Activated T-cell treated with anti-CD3 and anti-CD28 coated beads, Interleukin-2, amount 50 U/mL, for 24 hours (primary cell): ENCODE measurements around the gene CAND1.

Source experiments
- DNase-seq: peaks from one replicate; pipeline ENCODE4 v3.0.0-alpha.2; 2020
- H3K27ac Mint-ChIP-seq: 2 replicates; pipeline ENCODE4 v1.8.0; 2020; ENCODE audit warnings: mild to moderate bottlenecking, mixed read lengths
- H3K27me3 Mint-ChIP-seq: 2 replicates; pipeline ENCODE4 v1.8.0; 2020; ENCODE audit warnings: mixed read lengths
- H3K36me3 Mint-ChIP-seq: 2 replicates; pipeline ENCODE4 v1.8.0; 2020; ENCODE audit warnings: low read depth, mixed read lengths
- H3K4me1 Mint-ChIP-seq: 2 replicates; pipeline ENCODE4 v1.8.0; 2020; ENCODE audit warnings: low read depth, mixed read lengths
- H3K4me3 Mint-ChIP-seq: 2 replicates; pipeline ENCODE4 v1.8.0; 2020; ENCODE audit warnings: mild to moderate bottlenecking, moderate library complexity, mixed read lengths
- H3K9me3 Mint-ChIP-seq: 2 replicates; pipeline ENCODE4 v1.8.0; 2020; ENCODE audit warnings: mixed read lengths

CAND1 gene

DNA sequence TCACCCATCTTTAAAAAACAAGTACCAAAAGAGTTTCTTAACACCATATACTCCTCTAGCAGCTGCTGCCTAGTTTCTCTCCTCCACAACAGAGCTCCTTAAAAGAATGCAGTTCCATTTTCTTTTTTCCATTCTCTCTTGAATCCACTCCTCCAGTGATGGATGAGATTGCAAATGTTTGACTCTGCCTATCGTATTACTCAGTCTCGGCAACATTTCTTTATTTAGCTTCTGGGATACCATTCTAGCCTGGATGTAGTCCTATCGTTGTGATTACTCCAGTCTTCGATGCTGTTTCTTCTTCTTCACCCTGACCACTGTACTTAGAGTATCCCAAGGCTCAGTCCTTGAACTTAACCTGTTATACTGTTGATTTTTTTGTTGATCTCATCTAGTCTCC, 30.8 kb downstream of the CAND1 start:
- H3K36me3 Mint-ChIP-seq, result peaks cover 96% of the 10 kb centered on the region
- no peaks in the 10 kb centered on the region for H3K27me3 Mint-ChIP-seq
- H3K4me1 Mint-ChIP-seq, result peaks cover 13% of the 10 kb centered on the region
- no peak for DNase-seq
- H3K4me3 Mint-ChIP-seq, result no peak overlapping the region
- H3K27ac Mint-ChIP-seq, result no peak overlapping the region
- H3K9me3 Mint-ChIP-seq, result no peaks in the 10 kb centered on the region

DNA sequence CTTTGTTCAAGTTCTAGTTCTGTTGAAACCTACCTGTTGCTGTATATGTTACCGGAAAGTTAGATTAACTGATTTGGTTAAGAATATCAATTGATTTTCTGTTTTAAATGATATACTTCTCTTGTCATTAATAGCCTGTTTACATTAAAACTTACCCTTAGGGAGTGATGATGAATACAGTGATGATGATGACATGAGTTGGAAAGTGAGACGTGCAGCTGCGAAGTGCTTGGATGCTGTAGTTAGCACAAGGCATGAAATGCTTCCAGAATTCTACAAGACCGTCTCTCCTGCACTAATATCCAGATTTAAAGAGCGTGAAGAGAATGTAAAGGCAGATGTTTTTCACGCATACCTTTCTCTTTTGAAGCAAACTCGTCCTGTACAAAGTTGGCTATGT, 33.0 kb downstream of the CAND1 start:
- Mint-ChIP-seq H3K4me3 (no peak overlapping the region), H3K27me3 (no peaks in the 10 kb centered on the region), H3K27ac (no peak overlapping the region), H3K36me3 (peaks cover 97% of the 10 kb centered on the region), H3K9me3 (no peaks in the 10 kb centered on the region), H3K4me1 (peaks cover 7% of the 10 kb centered on the region)
- no peak for DNase-seq

DNA sequence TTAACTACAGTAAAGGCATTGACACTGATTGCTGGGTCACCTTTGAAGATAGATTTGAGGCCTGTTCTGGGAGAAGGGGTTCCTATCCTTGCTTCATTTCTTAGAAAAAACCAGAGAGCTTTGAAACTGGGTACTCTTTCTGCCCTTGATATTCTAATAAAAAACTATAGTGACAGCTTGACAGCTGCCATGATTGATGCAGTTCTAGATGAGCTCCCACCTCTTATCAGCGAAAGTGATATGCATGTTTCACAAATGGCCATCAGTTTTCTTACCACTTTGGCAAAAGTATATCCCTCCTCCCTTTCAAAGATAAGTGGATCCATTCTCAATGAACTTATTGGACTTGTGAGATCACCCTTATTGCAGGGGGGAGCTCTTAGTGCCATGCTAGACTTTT, 36.4 kb downstream of the CAND1 start:
- H3K36me3 Mint-ChIP-seq, result peaks cover 97% of the 10 kb centered on the region
- no peak overlapping the region for H3K4me3 Mint-ChIP-seq
- H3K27me3 Mint-ChIP-seq, result no peaks in the 10 kb centered on the region
- no peaks in the 10 kb centered on the region for H3K9me3 Mint-ChIP-seq
- no peak overlapping the region for H3K27ac Mint-ChIP-seq
- no peak for DNase-seq
- H3K4me1 Mint-ChIP-seq, result no peaks in the 10 kb centered on the region

DNA sequence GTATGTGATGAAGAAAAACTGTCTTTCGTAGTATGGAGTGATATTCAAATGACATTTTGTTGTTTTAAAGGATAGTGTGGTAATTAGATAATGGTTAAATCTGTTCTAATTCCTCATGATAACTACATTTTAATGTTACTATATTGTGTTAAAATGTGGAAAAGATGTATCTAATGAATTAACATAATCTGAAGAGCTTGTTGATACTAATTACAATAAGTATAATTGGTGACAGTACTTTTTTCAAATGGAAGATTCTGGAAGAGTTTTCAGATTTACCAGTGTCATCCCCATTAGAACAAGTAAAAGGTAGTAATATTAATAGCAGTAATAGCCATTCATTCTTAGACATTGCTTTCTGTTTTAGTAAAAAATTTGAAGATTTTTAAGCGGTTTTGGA, 37.6 kb downstream of the CAND1 start:
- no peaks in the 10 kb centered on the region for H3K4me1 Mint-ChIP-seq
- H3K36me3 Mint-ChIP-seq, result peaks cover 97% of the 10 kb centered on the region
- H3K4me3 Mint-ChIP-seq, result no peak overlapping the region
- H3K27ac Mint-ChIP-seq, result no peak overlapping the region
- H3K27me3 Mint-ChIP-seq, result no peaks in the 10 kb centered on the region
- no peak for DNase-seq
- H3K9me3 Mint-ChIP-seq, result no peaks in the 10 kb centered on the region

DNA sequence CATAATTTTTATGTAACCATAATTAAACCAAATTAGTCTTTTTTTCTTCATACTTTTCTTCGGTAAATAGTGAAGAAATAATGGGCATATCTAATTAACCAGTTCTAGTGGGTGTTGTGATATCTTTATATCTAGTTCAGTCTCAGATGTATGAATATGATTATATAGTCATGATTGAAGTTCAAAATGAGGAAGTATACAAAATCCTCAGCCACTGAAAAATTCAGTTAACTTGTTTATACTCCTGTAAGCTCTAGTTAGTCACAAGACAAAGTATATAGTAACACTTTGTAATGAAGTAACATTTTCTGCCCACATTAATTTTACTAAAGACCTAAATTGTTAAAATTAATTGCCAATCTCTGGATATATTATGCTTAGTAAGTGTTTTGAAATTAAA, 46.5 kb downstream of the CAND1 start:
- H3K9me3 Mint-ChIP-seq, result no peaks in the 10 kb centered on the region
- no peaks in the 10 kb centered on the region for H3K27me3 Mint-ChIP-seq
- H3K4me3 Mint-ChIP-seq, result no peak overlapping the region
- no peak for DNase-seq
- H3K36me3 Mint-ChIP-seq, result peaks cover 92% of the 10 kb centered on the region
- peaks cover 15% of the 10 kb centered on the region for H3K4me1 Mint-ChIP-seq
- no peak overlapping the region for H3K27ac Mint-ChIP-seq

DNA sequence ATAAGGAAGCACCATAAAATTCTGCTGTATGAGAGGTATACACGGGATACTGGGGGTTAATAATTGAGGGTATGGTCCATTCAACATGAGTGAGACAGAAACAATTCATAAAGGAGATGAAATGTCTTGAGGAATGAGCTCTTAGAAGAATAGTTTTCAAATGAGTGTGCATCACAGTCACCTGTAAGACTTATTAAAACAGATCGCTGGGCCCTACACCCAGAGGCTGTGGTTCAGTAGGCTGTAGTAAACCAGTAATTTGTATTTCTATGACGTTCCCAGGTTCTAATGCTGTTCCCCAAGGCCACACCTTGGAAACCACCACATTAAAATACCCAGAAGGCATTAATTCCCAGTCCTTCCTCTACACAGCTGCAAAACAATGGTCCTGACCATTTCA, 49.6 kb downstream of the CAND1 start:
- Mint-ChIP-seq H3K27me3 (no peaks in the 10 kb centered on the region), H3K4me1 (peaks cover 20% of the 10 kb centered on the region), H3K9me3 (peaks cover 5% of the 10 kb centered on the region), H3K4me3 (no peak overlapping the region), H3K36me3 (peaks cover 81% of the 10 kb centered on the region), H3K27ac (peak overlapping the region; percentile 7)
- no peak for DNase-seq

DNA sequence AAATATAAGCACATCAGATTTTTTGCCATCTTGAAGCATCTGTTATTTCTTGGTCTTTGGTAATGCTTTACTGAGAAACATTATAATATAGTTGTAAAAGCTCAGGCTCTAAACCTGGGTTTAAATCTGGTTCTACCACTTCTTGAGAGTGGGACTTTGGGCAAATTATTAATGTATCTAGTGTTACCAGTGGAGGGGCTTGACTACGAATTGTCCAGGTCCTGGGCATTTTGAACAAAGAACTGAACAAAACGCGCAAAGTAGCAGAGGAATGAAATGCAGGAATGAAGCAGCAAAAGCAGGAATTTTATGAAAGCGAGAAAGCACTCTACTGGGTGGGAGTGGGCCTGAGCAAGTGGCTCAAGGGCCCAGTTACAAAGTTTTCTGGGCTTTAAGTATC, 50.8 kb downstream of the CAND1 start:
- H3K4me3 Mint-ChIP-seq, result no peak overlapping the region
- H3K4me1 Mint-ChIP-seq, result peaks cover 20% of the 10 kb centered on the region
- peaks cover 10% of the 10 kb centered on the region for H3K9me3 Mint-ChIP-seq
- H3K36me3 Mint-ChIP-seq, result peaks cover 69% of the 10 kb centered on the region
- no peak overlapping the region for H3K27ac Mint-ChIP-seq
- DNase-seq, result no peak
- H3K27me3 Mint-ChIP-seq, result no peaks in the 10 kb centered on the region

DNA sequence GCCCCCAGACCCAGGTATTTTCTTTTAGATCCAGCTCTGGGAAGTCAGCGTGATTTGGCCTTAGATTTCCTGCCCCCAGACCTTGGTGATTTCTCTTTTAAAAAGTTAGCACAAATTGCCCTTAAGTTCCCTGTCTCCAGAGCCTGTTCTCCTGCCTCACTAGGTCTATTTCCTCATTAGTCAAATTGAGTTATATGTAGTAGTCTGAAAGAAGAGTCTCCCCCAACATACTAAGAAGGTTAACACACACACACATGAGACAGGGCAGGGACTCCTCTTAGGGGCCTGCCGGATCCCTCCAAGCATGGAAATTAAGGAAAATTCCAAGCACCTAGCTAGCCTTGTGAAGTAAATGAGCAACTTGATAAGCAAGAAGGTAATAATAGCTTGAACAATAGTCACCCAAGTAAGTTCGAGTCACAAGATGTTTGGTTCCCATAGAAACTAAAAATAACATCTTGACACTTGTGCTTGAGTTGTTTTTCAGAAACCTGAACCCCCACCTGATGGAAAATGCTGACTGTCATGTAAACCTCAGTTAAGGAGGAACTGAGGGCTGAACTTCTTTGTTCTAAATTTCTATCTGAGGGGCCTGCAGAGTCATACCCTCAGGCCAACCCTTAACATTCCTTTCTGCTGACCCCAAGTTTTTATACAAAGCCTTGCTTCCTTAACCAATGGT, 51.6 kb downstream of the CAND1 start:
- H3K4me3 Mint-ChIP-seq, result no peak overlapping the region
- peaks cover 20% of the 10 kb centered on the region for H3K4me1 Mint-ChIP-seq
- no peak for DNase-seq
- H3K36me3 Mint-ChIP-seq, result peaks cover 63% of the 10 kb centered on the region
- H3K9me3 Mint-ChIP-seq, result peaks cover 10% of the 10 kb centered on the region
- H3K27ac Mint-ChIP-seq, result peak overlapping the region; percentile 14
- no peaks in the 10 kb centered on the region for H3K27me3 Mint-ChIP-seq

DNA sequence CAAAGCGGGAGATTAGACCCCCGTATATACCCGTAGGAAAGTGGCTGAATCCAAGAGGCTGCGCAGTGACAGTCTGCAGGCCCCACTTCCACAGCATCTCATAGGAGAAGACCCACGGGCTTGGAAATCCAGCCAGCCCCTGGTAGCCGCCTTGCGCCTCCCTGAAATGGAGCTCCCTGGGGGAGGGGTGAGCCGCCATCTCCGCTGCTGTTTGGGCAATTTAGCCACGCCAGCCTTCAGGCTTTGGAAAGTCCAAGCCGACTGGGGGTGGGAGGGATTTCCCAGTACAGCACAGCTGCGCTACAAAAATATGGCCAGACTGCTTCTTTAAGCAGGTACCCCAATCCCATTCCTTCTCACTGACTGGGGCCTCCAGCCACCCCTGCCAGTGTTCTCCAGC, 53.4 kb downstream of the CAND1 start:
- Mint-ChIP-seq H3K27ac (no peak overlapping the region), H3K9me3 (peaks cover 10% of the 10 kb centered on the region), H3K4me1 (peaks cover 20% of the 10 kb centered on the region), H3K4me3 (no peak overlapping the region), H3K27me3 (no peaks in the 10 kb centered on the region), H3K36me3 (peaks cover 47% of the 10 kb centered on the region)
- no peak for DNase-seq

DNA sequence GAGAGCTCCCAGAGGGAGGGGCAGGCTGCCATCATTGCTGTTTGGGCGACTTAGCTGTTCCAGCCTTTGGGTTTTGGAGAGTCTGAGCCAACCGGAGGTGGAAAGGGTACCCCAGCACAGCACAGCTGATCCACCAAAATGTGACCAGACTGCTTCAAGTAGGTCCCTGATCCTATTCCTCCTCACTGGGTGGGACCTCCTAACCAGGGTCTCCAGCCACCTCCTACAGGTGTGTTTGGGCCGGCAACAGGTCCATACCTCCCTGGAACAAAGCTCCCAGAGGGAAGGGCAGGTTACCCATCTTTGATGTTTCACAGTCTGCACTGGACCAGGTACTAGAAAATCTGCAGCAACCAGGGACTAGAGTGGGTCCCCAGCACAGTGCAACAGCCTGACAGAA, 53.8 kb downstream of the CAND1 start:
- H3K9me3 Mint-ChIP-seq, result peaks cover 10% of the 10 kb centered on the region
- H3K27ac Mint-ChIP-seq, result no peak overlapping the region
- H3K36me3 Mint-ChIP-seq, result peaks cover 43% of the 10 kb centered on the region
- no peak overlapping the region for H3K4me3 Mint-ChIP-seq
- no peaks in the 10 kb centered on the region for H3K27me3 Mint-ChIP-seq
- peaks cover 20% of the 10 kb centered on the region for H3K4me1 Mint-ChIP-seq
- no peak for DNase-seq

DNA sequence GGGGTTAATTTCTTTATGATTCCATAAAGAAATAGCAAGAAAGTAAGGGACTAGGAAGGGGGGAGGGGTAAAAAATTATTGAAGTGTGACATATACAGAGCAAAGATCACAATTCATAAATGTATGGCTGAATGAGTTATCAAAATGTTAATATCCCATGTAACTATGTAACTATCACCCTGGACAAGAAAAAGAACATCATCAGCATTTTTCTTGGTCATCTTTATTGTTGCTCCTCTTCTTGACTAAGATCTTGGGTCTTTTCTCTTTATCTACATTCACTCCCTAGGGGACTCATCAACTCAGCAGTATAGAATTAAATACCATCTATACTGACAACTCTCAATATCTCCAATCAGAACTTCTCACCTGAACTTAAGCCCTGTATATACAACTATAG, 57.5 kb downstream of the CAND1 start:
- Mint-ChIP-seq H3K4me3 (no peak overlapping the region), H3K27me3 (no peaks in the 10 kb centered on the region), H3K27ac (no peak overlapping the region), H3K36me3 (peaks cover 11% of the 10 kb centered on the region), H3K4me1 (peaks cover 5% of the 10 kb centered on the region), H3K9me3 (peaks cover 10% of the 10 kb centered on the region)
- DNase-seq, result no peak

DNA sequence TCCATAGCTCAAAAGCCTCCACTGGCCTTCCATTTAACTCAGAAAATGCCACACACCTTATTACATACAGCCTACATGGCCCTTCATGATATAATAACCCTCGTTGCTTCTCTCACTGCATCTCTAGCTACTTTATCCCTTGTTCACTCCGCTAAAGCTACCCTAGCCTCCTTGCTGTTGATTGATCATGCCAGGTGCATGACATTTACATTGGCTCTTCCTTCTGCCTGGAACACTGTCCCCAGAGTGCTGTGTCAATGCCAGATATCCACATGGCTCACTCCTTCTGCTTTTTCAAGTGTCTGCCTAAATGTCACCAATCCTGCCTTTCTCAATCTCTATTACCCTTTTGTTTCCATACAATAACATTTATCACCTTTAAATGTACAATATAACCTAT, 58.3 kb downstream of the CAND1 start:
- H3K36me3 Mint-ChIP-seq, result peaks cover 4% of the 10 kb centered on the region

DNA sequence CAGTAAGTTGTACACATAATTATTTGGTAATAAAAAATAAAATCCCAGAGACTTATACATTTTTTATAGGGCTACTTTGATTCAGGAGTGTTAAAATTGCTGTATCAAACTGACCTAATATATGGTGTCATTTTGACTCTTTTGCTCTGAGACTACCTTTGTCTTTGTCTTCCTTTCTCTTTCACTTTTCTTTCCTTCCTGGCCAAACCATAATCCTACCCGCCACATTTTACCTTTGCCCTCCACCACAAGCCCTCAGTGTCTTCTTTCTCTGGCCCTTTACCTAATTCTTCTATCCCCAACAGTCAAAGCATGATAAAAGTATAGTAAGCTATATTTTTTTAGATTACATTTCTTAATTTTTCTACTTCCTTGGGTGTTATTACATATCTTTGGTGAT, 62.0 kb downstream of the CAND1 start:
- H3K9me3 Mint-ChIP-seq, result peaks cover 4% of the 10 kb centered on the region
- no peaks in the 10 kb centered on the region for H3K36me3 Mint-ChIP-seq
- no peaks in the 10 kb centered on the region for H3K27me3 Mint-ChIP-seq
- peaks cover 5% of the 10 kb centered on the region for H3K4me1 Mint-ChIP-seq
- no peak for DNase-seq
- no peak overlapping the region for H3K4me3 Mint-ChIP-seq
- no peak overlapping the region for H3K27ac Mint-ChIP-seq

More for the DNA sequence above, 58.3 kb downstream of the CAND1 start:
- DNase-seq, result no peak
- Mint-ChIP-seq H3K27ac (no peak overlapping the region), H3K4me3 (no peak overlapping the region), H3K27me3 (no peaks in the 10 kb centered on the region), H3K4me1 (peaks cover 5% of the 10 kb centered on the region), H3K9me3 (peaks cover 7% of the 10 kb centered on the region)

DNA sequence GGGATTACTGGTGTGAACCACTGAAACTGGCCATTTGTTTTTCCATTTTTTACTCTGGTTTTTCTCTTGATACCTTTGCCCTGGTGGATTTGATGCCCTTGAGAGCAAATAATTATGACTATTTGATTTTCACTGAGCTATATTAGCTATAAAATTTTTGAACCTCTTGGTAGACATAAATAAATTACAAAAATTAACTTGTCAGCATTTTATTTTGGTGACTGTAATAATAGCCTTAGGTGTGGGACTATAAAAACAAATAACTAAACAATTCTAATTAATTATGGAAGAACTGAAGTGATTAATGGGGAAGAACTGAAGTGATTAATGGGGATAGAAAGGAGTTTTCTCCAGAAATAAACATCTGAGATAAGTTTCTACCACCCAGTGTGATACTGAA, 62.7 kb downstream of the CAND1 start:
- H3K27me3 Mint-ChIP-seq, result no peaks in the 10 kb centered on the region
- no peak overlapping the region for H3K4me3 Mint-ChIP-seq
- H3K36me3 Mint-ChIP-seq, result no peaks in the 10 kb centered on the region
- peaks cover 5% of the 10 kb centered on the region for H3K4me1 Mint-ChIP-seq
- no peak for DNase-seq
- H3K9me3 Mint-ChIP-seq, result peaks cover 4% of the 10 kb centered on the region
- no peak overlapping the region for H3K27ac Mint-ChIP-seq

DNA sequence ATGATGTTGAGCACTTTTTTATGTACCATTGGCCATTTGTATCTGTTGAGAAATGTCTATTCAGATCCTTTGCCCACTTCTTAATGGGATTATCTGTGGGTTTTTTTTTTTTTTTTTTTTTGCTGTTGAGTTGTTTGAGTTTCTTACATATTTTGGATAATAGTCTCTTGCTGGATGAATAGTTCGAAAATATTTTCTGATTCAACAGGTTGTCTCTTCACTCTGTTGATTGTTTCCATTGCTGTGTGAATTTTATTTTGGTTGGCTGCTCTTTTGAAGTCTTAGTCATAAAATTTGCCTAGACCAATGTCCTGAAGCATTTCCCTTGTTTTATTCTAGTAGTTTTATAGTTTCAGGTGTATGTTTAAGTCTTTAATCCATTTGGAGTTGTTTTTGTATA, 64.5 kb downstream of the CAND1 start:
- Mint-ChIP-seq H3K36me3 (peaks cover 6% of the 10 kb centered on the region), H3K27me3 (no peaks in the 10 kb centered on the region), H3K4me1 (peaks cover 5% of the 10 kb centered on the region), H3K27ac (no peak overlapping the region), H3K9me3 (peaks cover 15% of the 10 kb centered on the region), H3K4me3 (no peak overlapping the region)
- no peak for DNase-seq

DNA sequence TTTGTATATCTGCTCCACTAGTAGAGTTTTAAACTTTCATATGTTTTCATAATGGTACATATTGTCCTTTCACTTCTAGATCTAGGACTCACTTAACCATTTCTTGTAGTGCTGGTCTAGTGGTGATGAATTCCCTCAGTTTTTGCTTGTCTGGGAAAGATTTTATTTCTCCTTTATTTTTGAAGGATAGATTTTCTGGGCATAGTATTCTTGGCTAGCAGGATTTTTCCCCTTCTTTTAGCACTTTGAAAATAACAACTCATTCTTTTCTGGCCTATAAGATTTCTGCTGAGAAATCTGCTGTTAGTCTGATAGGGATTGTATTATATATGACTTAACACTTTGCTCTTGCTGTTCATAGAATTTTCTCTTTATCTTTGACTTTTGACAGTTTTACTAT, 69.3 kb downstream of the CAND1 start:
- Mint-ChIP-seq H3K27ac (no peak overlapping the region), H3K9me3 (peaks cover 33% of the 10 kb centered on the region), H3K4me3 (no peak overlapping the region)

More for the DNA sequence above, 69.3 kb downstream of the CAND1 start:
- no peaks in the 10 kb centered on the region for H3K4me1 Mint-ChIP-seq
- no peaks in the 10 kb centered on the region for H3K27me3 Mint-ChIP-seq
- no peak for DNase-seq
- H3K36me3 Mint-ChIP-seq, result peaks cover 12% of the 10 kb centered on the region
